HCT116 (cell line): ENCODE data around the gene TRMT61B. TPM values are rescaled to one million over a fixed set of nuclear protein-coding genes. Genes with fewer than 3 reads are reported as not detected.

ENCODE experiments used
- ATAC-seq: fragments of 200-7000 bp; cut with Tn5 transposase; 2 replicates; pipeline ENCODE4 v1.9.1; 2020; ENCODE audit warnings: mild to moderate bottlenecking, moderate library complexity
- BruUV-seq: library from RNA; stranded (reverse); fragments of 400-500 nt; replicated peaks from 2 replicates; lab custom pipeline; 2021; lab: Mats Ljungman, UMichigan
- CTCF ChIA-PET: fragments of 300-600 bp; sonication (Branson Sonifier 250); formaldehyde crosslinking; loops from one replicate; lab custom pipeline; 2021; ENCODE audit warnings: antibody characterized with exemption; lab: Charles Lee
- POLR2A ChIA-PET: fragments of 300-600, 350-600 bp; sonication (Branson Sonifier 250); formaldehyde crosslinking; loops from one replicate; lab custom pipeline; 2021; ENCODE audit warnings: antibody characterized with exemption; lab: Charles Lee
- RAD21 ChIA-PET, 2 experiments: fragments of 300-600 bp; sonication (Branson Sonifier 250); formaldehyde crosslinking; loops; one replicate each; lab custom pipeline; 2023; ENCODE audit warnings: low total read pairs in 2 of 2; ENCODE audit not compliant: uncharacterized antibody in 2 of 2, unreplicated experiment in 2 of 2, low non-redundant PET in 1 of 2; lab: Charles Lee
- DNase-seq: peaks from one replicate; pipeline ENCODE4 v3.0.0-alpha.2; 2010; ENCODE audit warnings: low read depth, low spot score
- H2AFZ ChIP-seq: fragments of 200-600 bp; shearing (Covaris generic), sonication (generic); 2 replicates; pipeline ENCODE4 v1.6.1; 2017; ENCODE audit warnings: low read depth, mixed run types, mixed read lengths, antibody characterized with exemption, low read length; ENCODE audit not compliant: poor library complexity, severe bottlenecking
- H3K27ac ChIP-seq: 2 replicates; pipeline ENCODE4 v1.5.1; 2012; ENCODE audit warnings: low read depth, low read length
- H3K27me3 ChIP-seq: fragments of 200-600 bp; sonication (generic); 2 replicates; pipeline ENCODE4 v1.6.1; 2016; ENCODE audit warnings: mixed run types, low read length, mixed read lengths; ENCODE audit not compliant: insufficient read depth
- H3K36me3 ChIP-seq, 2 experiments: fragments of 200-500 bp in 1 of 2; fragments of 200-600 bp in 1 of 2; sonication (Bioruptor generic) in 1 of 2; sonication (generic) in 1 of 2; 2 replicates each; pipeline versions ENCODE4 v1.5.1 to v1.6.1; 2014 to 2016; ENCODE audit warnings: low read length in 2 of 2, inconsistent platforms in 1 of 2, mixed read lengths in 1 of 2, mixed run types in 1 of 2; ENCODE audit not compliant: insufficient read depth in 2 of 2, control insufficient read depth in 1 of 2
- H3K4me1 ChIP-seq, 2 experiments: fragments of 200-600 bp in 1 of 2; sonication (generic) in 1 of 2; 2 replicates each; pipeline versions ENCODE4 v1.5.1 to v1.6.1; 2012 to 2017; ENCODE audit warnings: low read length in 2 of 2, inconsistent platforms in 1 of 2, mild to moderate bottlenecking in 1 of 2, mixed read lengths in 1 of 2, mixed run types in 1 of 2, moderate library complexity in 1 of 2; ENCODE audit not compliant: insufficient read depth in 2 of 2, control insufficient read depth in 1 of 2
- H3K4me2 ChIP-seq: fragments of 200-600 bp; sonication (generic); 2 replicates; pipeline ENCODE4 v1.6.1; 2017; ENCODE audit warnings: mixed run types, low read length, mixed read lengths
- H3K4me3 ChIP-seq, 2 experiments: fragments of 200-600 bp in 1 of 2; sonication (generic) in 1 of 2; replicated peaks in 1 of 2; 2 replicates each; pipeline ENCODE4 v1.5.1; 2011 to 2016; ENCODE audit warnings: low read length in 2 of 2, control low read depth in 1 of 2, low read depth in 1 of 2, mild to moderate bottlenecking in 1 of 2, mixed read lengths in 1 of 2, mixed run types in 1 of 2
- H3K79me2 ChIP-seq: fragments of 200-600 bp; sonication (generic); 2 replicates; pipeline ENCODE4 v1.6.1; 2017; ENCODE audit warnings: mild to moderate bottlenecking, mixed run types, low read length, moderate library complexity, mixed read lengths; ENCODE audit not compliant: insufficient read depth
- H3K9ac ChIP-seq: fragments of 200-600 bp; sonication (generic); 2 replicates; pipeline ENCODE4 v1.6.1; 2016; ENCODE audit warnings: low read length, mixed read lengths
- H3K9me2 ChIP-seq: fragments of 200-600 bp; sonication (generic), shearing (Covaris generic); 2 replicates; pipeline ENCODE4 v1.6.1; 2017; ENCODE audit warnings: mixed run types, mild to moderate bottlenecking, moderate library complexity; ENCODE audit not compliant: insufficient read depth
- H3K9me3 ChIP-seq, 2 experiments: fragments of 200-500 bp in 1 of 2; fragments of 200-600 bp in 1 of 2; sonication (Bioruptor generic) in 1 of 2; sonication (generic) in 1 of 2; 2 replicates each; pipeline ENCODE4 v1.6.1; 2014 to 2017; ENCODE audit warnings: low read length in 2 of 2, mixed read lengths in 2 of 2, inconsistent platforms in 1 of 2, low read depth in 1 of 2, mild to moderate bottlenecking in 1 of 2, mixed run types in 1 of 2, moderate library complexity in 1 of 2; ENCODE audit not compliant: control insufficient read depth in 1 of 2, insufficient read depth in 1 of 2
- H4K20me1 ChIP-seq: fragments of 200-600 bp; sonication (generic), shearing (Covaris generic); 2 replicates; pipeline ENCODE4 v1.6.1; 2017; ENCODE audit warnings: mixed run types, mild to moderate bottlenecking, moderate library complexity; ENCODE audit not compliant: insufficient read depth
- CTCF ChIP-seq, 3 experiments: fragments of 200-600 bp in 1 of 3; sonication (generic) in 1 of 3; IDR thresholded peaks in 2 of 3; conservative IDR thresholded peaks in 1 of 3; 2 replicates each; pipeline ENCODE4 v1.5.1; 2012 to 2017; ENCODE audit warnings: low read depth in 2 of 3, low read length in 2 of 3, antibody characterized with exemption in 1 of 3, borderline replicate concordance in 1 of 3, control low read depth in 1 of 3, mild to moderate bottlenecking in 1 of 3, mixed read lengths in 1 of 3, mixed run types in 1 of 3, moderate library complexity in 1 of 3; ENCODE audit not compliant: insufficient read depth in 1 of 3
- ELF1 ChIP-seq: IDR thresholded peaks from 2 replicates; pipeline ENCODE4 v1.6.1; 2012; ENCODE audit warnings: low read depth, borderline replicate concordance
- EZH2 ChIP-seq: fragments of 200-600 bp; sonication (generic); IDR thresholded peaks from 2 replicates; pipeline ENCODE4 v1.6.1; 2017; ENCODE audit warnings: antibody characterized with exemption, mixed run types
- FOSL1 ChIP-seq: IDR thresholded peaks from 2 replicates; pipeline ENCODE4 v1.6.1; 2012; ENCODE audit warnings: low read depth
- JUND ChIP-seq: IDR thresholded peaks from 2 replicates; pipeline ENCODE4 v1.6.1; 2012
- POLR2A ChIP-seq: IDR thresholded peaks from 2 replicates; pipeline ENCODE4 v1.7.0; 2011; ENCODE audit warnings: borderline replicate concordance; ENCODE audit not compliant: insufficient read depth, insufficient read length; ENCODE audit errors: extremely low read depth
- REST ChIP-seq: IDR thresholded peaks from 2 replicates; pipeline ENCODE4 v1.6.1; 2012; ENCODE audit warnings: low read depth
- ZFX ChIP-seq: fragments of 450-650 bp; IDR thresholded peaks from 2 replicates; pipeline ENCODE4 v1.6.1; 2017
- intact Hi-C: fragments of 100-400 bp; cut with micrococcal nuclease; formaldehyde crosslinking; loops from 2 replicates; pipeline ENCODE4 v1.10.0; 2022
- total RNA-seq: library from RNA; stranded (reverse); gene quantifications from one replicate; pipeline ENCODE4 v1.2.1, GENCODE V29; 2021; ENCODE audit not compliant: unreplicated experiment

Gene TRMT61B
- total RNA-seq, 1 experiment from 2014 or later = 12.8 TPM

- no peak for TF ChIP-seq REST
- no peak for TF ChIP-seq FOSL1
- TF ChIP-seq POLR2A = no peak
These were observed 28.1 kb downstream of the TRMT61B start (continued) for GRCh38 chr2:28842042-28842441.

GRCh38 chr2:28838971-28839370, 31.1 kb downstream of the TRMT61B start:
- POLR2A ChIA-PET = no interaction called here
- CTCF ChIA-PET = no interaction called here

More at GRCh38 chr2:28838971-28839370, 31.1 kb downstream of the TRMT61B start:
- Histone ChIP-seq H3K4me2 (no peak overlapping the region), H3K4me1 (no peaks in the 10 kb centered on the region), H3K27me3 (no peaks in the 10 kb centered on the region), H4K20me1 (no peaks in the 10 kb centered on the region), H3K9me3 (no peaks in the 10 kb centered on the region), H3K9me2 (no peaks in the 10 kb centered on the region), H3K36me3 (no peaks in the 10 kb centered on the region), H3K9ac (no peak overlapping the region), H3K79me2 (no peaks in the 10 kb centered on the region), H3K4me3 (no peak overlapping the region), H2AFZ (no peak overlapping the region), H3K27ac (no peak overlapping the region)
- RAD21 ChIA-PET = no interaction called here
- TF ChIP-seq EZH2 (no peak), JUND (no peak), REST (no peak), CTCF (IDR thresholded peaks at IDR 0.05 in 2 of 3, conservative IDR thresholded peaks at IDR 0.05 in 1 of 3; ENCODE audit: borderline replicate concordance in 1 of 3, insufficient read depth in 1 of 3, low read depth in 2 of 3, low read length in 2 of 3) (no peak), ELF1 (no peak), ZFX (no peak)
- ATAC-seq (no peak), DNase-seq (no peak)
- BruUV-seq = no TSS peak
- intact Hi-C loops = loop anchor here (10.0 kb wide), 1 partner anchor 356 kb away; no protein-coding TSS in a partner anchor
